ENCODE measurements around the gene NWD2.

The NWD2 gene

GRCh38 chr4:37442062-37442323 lies 197.4 kb downstream of the NWD2 start:
- no peak for DNase-seq

GRCh38 chr4:37443137-37443536 lies 198.6 kb downstream of the NWD2 start:
- no peak for DNase-seq

GRCh38 chr4:37445023-37445422 lies 200.5 kb downstream of the NWD2 start:
- no peak for DNase-seq

GRCh38 chr4:37446016-37446415 lies 201.5 kb downstream of the NWD2 start:
- DNase-seq, result no peak

GRCh38 chr4:37447886-37448285 lies 203.3 kb downstream of the NWD2 start:
- no peak for DNase-seq

- DNase-seq, result no peak
These were observed 205.8 kb downstream of the NWD2 start for GRCh38 chr4:37450309-37450708.

- DNase-seq, result no peak
These were observed 206.4 kb downstream of the NWD2 start for GRCh38 chr4:37450911-37451310.

- no peak for DNase-seq
These were observed 207.1 kb downstream of the NWD2 start for GRCh38 chr4:37451656-37452055.

GRCh38 chr4:37452952-37453280 lies 208.4 kb downstream of the NWD2 start:
- peak; percentile 28 for DNase-seq

- peak; percentile 2 for DNase-seq
These were observed 208.9 kb downstream of the NWD2 start for GRCh38 chr4:37453281-37453998.

GRCh38 chr4:37453999-37454800 lies 209.7 kb downstream of the NWD2 start:
- no peak for DNase-seq

GRCh38 chr4:37455301-37456131 lies 211.0 kb downstream of the NWD2 start:
- DNase-seq, result no peak

GRCh38 chr4:37461801-37462200 lies 217.3 kb downstream of the NWD2 start:
- DNase-seq, result no peak

GRCh38 chr4:37463033-37463856 lies 218.7 kb downstream of the NWD2 start:
- DNase-seq, result no peak

GRCh38 chr4:37464373-37465128 lies 220.0 kb downstream of the NWD2 start:
- no peak for DNase-seq

- no peak for DNase-seq
These were observed 220.8 kb downstream of the NWD2 start for GRCh38 chr4:37465296-37465695.

GRCh38 chr4:37465845-37466244 lies 221.3 kb downstream of the NWD2 start:
- DNase-seq, result no peak

- no peak for DNase-seq
These were observed 222.7 kb downstream of the NWD2 start for GRCh38 chr4:37467223-37467622.

GRCh38 chr4:37467824-37468223 lies 223.3 kb downstream of the NWD2 start:
- DNase-seq, result no peak

- DNase-seq, result no peak
These were observed 224.7 kb downstream of the NWD2 start for GRCh38 chr4:37469286-37469685.

GRCh38 chr4:37470245-37470644 lies 225.7 kb downstream of the NWD2 start:
- DNase-seq, result no peak

GRCh38 chr4:37471093-37471492 lies 226.6 kb downstream of the NWD2 start:
- DNase-seq, result no peak

Data from NCI-H2227 treated with DMSO at 0.1 percent for 48 hours (cell line).